Measurements from ENCODE around the gene C14orf132. TPM values are rescaled to one million over a fixed set of nuclear protein-coding genes. Genes with fewer than 3 reads are reported as not detected.

C14orf132 gene
- total RNA-seq, 4 donors from 2014 or later = 1.2 to 6.2 (median 4.5) TPM

- H3K27ac ChIP-seq = peak overlapping the region in 1 of 4 donors; percentile 75
- no peaks in the 10 kb centered on the region for H3K4me1 ChIP-seq
- no peaks in the 10 kb centered on the region for H3K9me3 ChIP-seq
- no peaks in the 10 kb centered on the region for H3K36me3 ChIP-seq
- no peaks in the 10 kb centered on the region for H3K27me3 ChIP-seq
- TF ChIP-seq CTCF (IDR thresholded peaks at IDR 0.05) = no peak
- TF ChIP-seq POLR2A (IDR thresholded peaks at IDR 0.05) = no peak
- no peak overlapping the region for H3K4me3 ChIP-seq
- DNase-seq = no peak
Measured at GRCh38 chr14:96054661-96055060, 15.5 kb downstream of the C14orf132 start.

- Histone ChIP-seq H3K36me3 (no peaks in the 10 kb centered on the region), H3K4me1 (no peaks in the 10 kb centered on the region), H3K27ac (peak overlapping the region in 1 of 4 donors; percentile 75), H3K9me3 (no peaks in the 10 kb centered on the region), H3K27me3 (no peaks in the 10 kb centered on the region), H3K4me3 (no peak overlapping the region)
- no peak for DNase-seq
- TF ChIP-seq CTCF (IDR thresholded peaks at IDR 0.05) (no peak), POLR2A (IDR thresholded peaks at IDR 0.05) (no peak)
Measured at GRCh38 chr14:96055065-96055752, 16.0 kb downstream of the C14orf132 start.

GRCh38 chr14:96055753-96056508 lies 16.8 kb downstream of the C14orf132 start:
- Histone ChIP-seq H3K36me3 (no peaks in the 10 kb centered on the region), H3K27me3 (no peaks in the 10 kb centered on the region), H3K4me1 (no peaks in the 10 kb centered on the region), H3K27ac (no peak overlapping the region), H3K9me3 (no peaks in the 10 kb centered on the region), H3K4me3 (no peak overlapping the region)
- DNase-seq = peak in 1 of 3 donors; percentile 7
- TF ChIP-seq POLR2A (IDR thresholded peaks at IDR 0.05) = no peak
- no peak for TF ChIP-seq CTCF (IDR thresholded peaks at IDR 0.05)

- H3K27me3 ChIP-seq = no peaks in the 10 kb centered on the region
- TF ChIP-seq POLR2A (IDR thresholded peaks at IDR 0.05) (no peak), CTCF (IDR thresholded peaks at IDR 0.05) (peak in 1 of 6 experiments; percentile 15)
- no peaks in the 10 kb centered on the region for H3K4me1 ChIP-seq
- peak in 1 of 3 donors; percentile 38 for DNase-seq
- H3K9me3 ChIP-seq = no peaks in the 10 kb centered on the region
- no peak overlapping the region for H3K4me3 ChIP-seq
- H3K36me3 ChIP-seq = no peaks in the 10 kb centered on the region
- no peak overlapping the region for H3K27ac ChIP-seq
Measured at GRCh38 chr14:96056509-96057422, 17.6 kb downstream of the C14orf132 start.

- no peak for DNase-seq
- Histone ChIP-seq H3K27ac (no peak overlapping the region), H3K4me3 (no peak overlapping the region), H3K4me1 (no peaks in the 10 kb centered on the region), H3K27me3 (no peaks in the 10 kb centered on the region), H3K9me3 (no peaks in the 10 kb centered on the region), H3K36me3 (no peaks in the 10 kb centered on the region)
- TF ChIP-seq POLR2A (IDR thresholded peaks at IDR 0.05) (no peak), CTCF (IDR thresholded peaks at IDR 0.05) (no peak)
Measured at GRCh38 chr14:96057738-96058137, 18.6 kb downstream of the C14orf132 start.

All from Peyer's patch (tissue), 4 donors.